HepG2 (cell line): Measurements from ENCODE around the gene SCGB1C2. TPM values are rescaled to one million over a fixed set of nuclear protein-coding genes. Genes with fewer than 3 reads are reported as not detected.

Experiments used
- DBP ChIP-seq: sonication (generic); formaldehyde crosslinking; IDR thresholded peaks from 2 replicates; pipeline ENCODE4 v1.4.0; 2020; ENCODE audit warnings: missing genetic modification reagents; ENCODE audit errors: not compliant biosample characterization
- FOSL2 ChIP-seq: sonication (generic); formaldehyde crosslinking; IDR thresholded peaks from 2 replicates; pipeline ENCODE4 v1.4.0; 2020; ENCODE audit warnings: missing genetic modification reagents
- GPN1 ChIP-seq: sonication (generic); formaldehyde crosslinking; IDR thresholded peaks from 2 replicates; pipeline ENCODE4 v1.5.1; 2020; ENCODE audit warnings: missing genetic modification reagents, borderline replicate concordance
- HNF4G ChIP-seq, 2 experiments: sonication (generic) in 1 of 2; formaldehyde crosslinking in 1 of 2; IDR thresholded peaks; 2 replicates each; pipeline versions ENCODE4 v1.4.0 to v1.6.1; 2011 to 2020; ENCODE audit warnings: borderline replicate concordance in 2 of 2, low read depth in 2 of 2, mild to moderate bottlenecking in 2 of 2, low read length in 1 of 2, missing genetic modification reagents in 1 of 2, moderate library complexity in 1 of 2
- MED8 ChIP-seq: sonication (generic); formaldehyde crosslinking; IDR thresholded peaks from 2 replicates; pipeline ENCODE4 v1.8.1; 2023; ENCODE audit warnings: mild to moderate bottlenecking, missing genetic modification reagents; ENCODE audit not compliant: insufficient replicate concordance
- NCOA2 ChIP-seq: sonication (generic); formaldehyde crosslinking; IDR thresholded peaks from 2 replicates; pipeline ENCODE4 v1.8.0; 2022; ENCODE audit warnings: inconsistent platforms
- REL ChIP-seq: sonication (generic); formaldehyde crosslinking; conservative IDR thresholded peaks from 2 replicates; pipeline ENCODE4 v1.8.0; 2022; ENCODE audit warnings: mild to moderate bottlenecking, missing genetic modification reagents, moderate library complexity
- SALL2 ChIP-seq: sonication (generic); formaldehyde crosslinking; IDR thresholded peaks from 2 replicates; pipeline ENCODE4 v1.8.1; 2023; ENCODE audit warnings: mild to moderate bottlenecking, missing genetic modification reagents, inconsistent platforms
- SOX13 ChIP-seq, 3 experiments: fragments of 450-650 bp in 1 of 3; sonication (generic) in 1 of 3; formaldehyde crosslinking in 1 of 3; IDR thresholded peaks in 2 of 3; conservative IDR thresholded peaks in 1 of 3; 2 replicates each; pipeline versions ENCODE4 v1.5.0 to v1.6.1; 2016 to 2020; ENCODE audit warnings: antibody characterized with exemption in 1 of 3, mild to moderate bottlenecking in 1 of 3, missing compliant biosample characterization in 1 of 3, missing genetic modification reagents in 1 of 3, moderate library complexity in 1 of 3
- TRIM24 ChIP-seq: sonication (generic); formaldehyde crosslinking; IDR thresholded peaks from 2 replicates; pipeline ENCODE4 v1.8.0; 2022; ENCODE audit warnings: mild to moderate bottlenecking, missing genetic modification reagents
- ZNF615 ChIP-seq: sonication (generic); formaldehyde crosslinking; IDR thresholded peaks from 2 replicates; pipeline ENCODE4 v1.5.0; 2020; ENCODE audit warnings: mild to moderate bottlenecking, missing genetic modification reagents, borderline replicate concordance
- polyA plus RNA-seq, 8 experiments: library from polyadenylated mRNA; depleted of rRNA in 3 of 8; stranded (reverse) in 7 of 8; unstranded in 1 of 8; fragments of >200 nt; fragmentation: Illumina TruSeq in 4 of 8; extraction: Trizol in 4 of 8; gene quantifications; 2 replicates each; pipeline versions ENCODE4 v1.2.1 to v1.2.3, GENCODE V29; 2011 to 2016; ENCODE audit warnings: low read depth in 4 of 8, missing spikeins in 1 of 8, mixed read lengths in 1 of 8; ENCODE audit not compliant: insufficient read depth in 1 of 8
- total RNA-seq, 5 experiments: library from RNA; depleted of rRNA; stranded (reverse); fragments of >200 nt; fragmentation: Illumina TruSeq; extraction: Trizol; gene quantifications; 2 replicates each; pipeline ENCODE4 v1.2.3, GENCODE V29; 2016; ENCODE audit warnings: low read depth in 1 of 5
- TF ChIP-seq, protein P1 (sequence below): sonication (generic); formaldehyde crosslinking; IDR thresholded peaks from 2 replicates; pipeline ENCODE4 v1.8.1; 2023; ENCODE audit warnings: mild to moderate bottlenecking, moderate library complexity, missing genetic modification reagents
- TF ChIP-seq, protein P2 (sequence below): sonication (generic); formaldehyde crosslinking; IDR thresholded peaks from 2 replicates; pipeline ENCODE4 v1.4.0; 2020; ENCODE audit warnings: missing genetic modification reagents, borderline replicate concordance
- TF ChIP-seq, protein P3 (sequence below): sonication (generic); formaldehyde crosslinking; IDR thresholded peaks from 2 replicates; pipeline ENCODE4 v1.4.0; 2020; ENCODE audit warnings: missing genetic modification reagents

SCGB1C2 gene
- total and polyA plus RNA-seq, 2 of the 13 experiments (the other 11 are each of a cell fraction or from before 2014, with no cell fraction given): not detected

DNA sequence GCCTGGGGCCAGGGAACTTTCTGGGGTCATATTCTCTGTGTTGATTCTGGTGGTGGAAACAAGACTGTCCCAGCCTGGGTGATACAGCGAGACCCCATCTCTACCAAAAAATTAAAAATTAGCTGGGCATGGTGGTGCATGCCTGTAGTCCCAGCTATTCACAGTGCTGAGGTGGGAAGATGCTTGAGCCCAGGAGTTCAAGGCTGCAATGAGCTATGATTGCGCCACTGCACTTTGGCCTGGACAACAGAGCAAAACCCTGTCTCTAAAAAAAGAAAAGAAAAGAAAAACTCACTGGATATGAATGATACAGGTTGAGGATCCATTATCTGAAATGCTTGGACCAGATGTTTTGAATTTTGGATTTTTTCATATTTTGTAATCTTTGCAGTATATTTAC lies 13.6 kb downstream of the SCGB1C2 start (continued):
- TF ChIP-seq MED8 (CRISPR knock-in tag) (no peak), FOSL2 (CRISPR knock-in tag) (no peak), ZNF615 (CRISPR knock-in tag) (no peak), DBP (CRISPR knock-in tag) (no peak), SALL2 (no peak), SOX13 (IDR thresholded peaks at IDR 0.05) (no peak), SOX13 (CRISPR knock-in tag; conservative IDR thresholded peaks at IDR 0.05 in 1 of 2, IDR thresholded peaks at IDR 0.05 in 1 of 2) (no peak; a peak in 1 of 4 replicates), TRIM24 (no peak), HNF4G (IDR thresholded peaks at IDR 0.05; ENCODE audit: borderline replicate concordance, low read depth, low read length) (peak; percentile 71), HNF4G (CRISPR knock-in tag; IDR thresholded peaks at IDR 0.05; ENCODE audit: borderline replicate concordance, low read depth) (no peak; the same call in 1 of the 2 replicates), REL (CRISPR knock-in tag) (no peak), GPN1 (CRISPR knock-in tag) (no peak), NCOA2 (peak; percentile 15; the same call in 1 of the 2 replicates)
- TF ChIP-seq, protein P1, sequence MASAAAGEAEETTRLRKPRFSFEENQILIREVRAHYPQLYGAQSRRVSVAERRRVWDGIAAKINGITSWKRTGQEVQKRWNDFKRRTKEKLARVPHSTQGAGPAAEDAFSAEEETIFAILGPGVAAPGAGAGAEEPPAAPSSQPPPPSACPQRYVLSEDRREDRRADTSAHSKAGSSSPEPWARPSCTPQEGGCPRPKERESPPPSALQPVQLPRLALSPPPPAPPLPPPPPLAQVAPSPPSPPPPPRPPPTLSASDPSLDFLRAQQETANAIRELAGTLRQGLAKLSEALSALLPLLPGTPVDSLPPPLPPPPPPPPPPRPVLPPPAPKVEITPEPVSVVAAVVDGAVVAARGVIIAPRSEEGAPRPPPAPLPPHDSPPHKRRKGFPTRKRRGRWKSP (CRISPR knock-in tag): no peak
- TF ChIP-seq, protein P2, sequence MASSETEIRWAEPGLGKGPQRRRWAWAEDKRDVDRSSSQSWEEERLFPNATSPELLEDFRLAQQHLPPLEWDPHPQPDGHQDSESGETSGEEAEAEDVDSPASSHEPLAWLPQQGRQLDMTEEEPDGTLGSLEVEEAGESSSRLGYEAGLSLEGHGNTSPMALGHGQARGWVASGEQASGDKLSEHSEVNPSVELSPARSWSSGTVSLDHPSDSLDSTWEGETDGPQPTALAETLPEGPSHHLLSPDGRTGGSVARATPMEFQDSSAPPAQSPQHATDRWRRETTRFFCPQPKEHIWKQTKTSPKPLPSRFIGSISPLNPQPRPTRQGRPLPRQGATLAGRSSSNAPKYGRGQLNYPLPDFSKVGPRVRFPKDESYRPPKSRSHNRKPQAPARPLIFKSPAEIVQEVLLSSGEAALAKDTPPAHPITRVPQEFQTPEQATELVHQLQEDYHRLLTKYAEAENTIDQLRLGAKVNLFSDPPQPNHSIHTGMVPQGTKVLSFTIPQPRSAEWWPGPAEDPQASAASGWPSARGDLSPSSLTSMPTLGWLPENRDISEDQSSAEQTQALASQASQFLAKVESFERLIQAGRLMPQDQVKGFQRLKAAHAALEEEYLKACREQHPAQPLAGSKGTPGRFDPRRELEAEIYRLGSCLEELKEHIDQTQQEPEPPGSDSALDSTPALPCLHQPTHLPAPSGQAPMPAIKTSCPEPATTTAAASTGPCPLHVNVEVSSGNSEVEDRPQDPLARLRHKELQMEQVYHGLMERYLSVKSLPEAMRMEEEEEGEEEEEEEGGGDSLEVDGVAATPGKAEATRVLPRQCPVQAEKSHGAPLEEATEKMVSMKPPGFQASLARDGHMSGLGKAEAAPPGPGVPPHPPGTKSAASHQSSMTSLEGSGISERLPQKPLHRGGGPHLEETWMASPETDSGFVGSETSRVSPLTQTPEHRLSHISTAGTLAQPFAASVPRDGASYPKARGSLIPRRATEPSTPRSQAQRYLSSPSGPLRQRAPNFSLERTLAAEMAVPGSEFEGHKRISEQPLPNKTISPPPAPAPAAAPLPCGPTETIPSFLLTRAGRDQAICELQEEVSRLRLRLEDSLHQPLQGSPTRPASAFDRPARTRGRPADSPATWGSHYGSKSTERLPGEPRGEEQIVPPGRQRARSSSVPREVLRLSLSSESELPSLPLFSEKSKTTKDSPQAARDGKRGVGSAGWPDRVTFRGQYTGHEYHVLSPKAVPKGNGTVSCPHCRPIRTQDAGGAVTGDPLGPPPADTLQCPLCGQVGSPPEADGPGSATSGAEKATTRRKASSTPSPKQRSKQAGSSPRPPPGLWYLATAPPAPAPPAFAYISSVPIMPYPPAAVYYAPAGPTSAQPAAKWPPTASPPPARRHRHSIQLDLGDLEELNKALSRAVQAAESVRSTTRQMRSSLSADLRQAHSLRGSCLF: no peak
- TF ChIP-seq, protein P3, sequence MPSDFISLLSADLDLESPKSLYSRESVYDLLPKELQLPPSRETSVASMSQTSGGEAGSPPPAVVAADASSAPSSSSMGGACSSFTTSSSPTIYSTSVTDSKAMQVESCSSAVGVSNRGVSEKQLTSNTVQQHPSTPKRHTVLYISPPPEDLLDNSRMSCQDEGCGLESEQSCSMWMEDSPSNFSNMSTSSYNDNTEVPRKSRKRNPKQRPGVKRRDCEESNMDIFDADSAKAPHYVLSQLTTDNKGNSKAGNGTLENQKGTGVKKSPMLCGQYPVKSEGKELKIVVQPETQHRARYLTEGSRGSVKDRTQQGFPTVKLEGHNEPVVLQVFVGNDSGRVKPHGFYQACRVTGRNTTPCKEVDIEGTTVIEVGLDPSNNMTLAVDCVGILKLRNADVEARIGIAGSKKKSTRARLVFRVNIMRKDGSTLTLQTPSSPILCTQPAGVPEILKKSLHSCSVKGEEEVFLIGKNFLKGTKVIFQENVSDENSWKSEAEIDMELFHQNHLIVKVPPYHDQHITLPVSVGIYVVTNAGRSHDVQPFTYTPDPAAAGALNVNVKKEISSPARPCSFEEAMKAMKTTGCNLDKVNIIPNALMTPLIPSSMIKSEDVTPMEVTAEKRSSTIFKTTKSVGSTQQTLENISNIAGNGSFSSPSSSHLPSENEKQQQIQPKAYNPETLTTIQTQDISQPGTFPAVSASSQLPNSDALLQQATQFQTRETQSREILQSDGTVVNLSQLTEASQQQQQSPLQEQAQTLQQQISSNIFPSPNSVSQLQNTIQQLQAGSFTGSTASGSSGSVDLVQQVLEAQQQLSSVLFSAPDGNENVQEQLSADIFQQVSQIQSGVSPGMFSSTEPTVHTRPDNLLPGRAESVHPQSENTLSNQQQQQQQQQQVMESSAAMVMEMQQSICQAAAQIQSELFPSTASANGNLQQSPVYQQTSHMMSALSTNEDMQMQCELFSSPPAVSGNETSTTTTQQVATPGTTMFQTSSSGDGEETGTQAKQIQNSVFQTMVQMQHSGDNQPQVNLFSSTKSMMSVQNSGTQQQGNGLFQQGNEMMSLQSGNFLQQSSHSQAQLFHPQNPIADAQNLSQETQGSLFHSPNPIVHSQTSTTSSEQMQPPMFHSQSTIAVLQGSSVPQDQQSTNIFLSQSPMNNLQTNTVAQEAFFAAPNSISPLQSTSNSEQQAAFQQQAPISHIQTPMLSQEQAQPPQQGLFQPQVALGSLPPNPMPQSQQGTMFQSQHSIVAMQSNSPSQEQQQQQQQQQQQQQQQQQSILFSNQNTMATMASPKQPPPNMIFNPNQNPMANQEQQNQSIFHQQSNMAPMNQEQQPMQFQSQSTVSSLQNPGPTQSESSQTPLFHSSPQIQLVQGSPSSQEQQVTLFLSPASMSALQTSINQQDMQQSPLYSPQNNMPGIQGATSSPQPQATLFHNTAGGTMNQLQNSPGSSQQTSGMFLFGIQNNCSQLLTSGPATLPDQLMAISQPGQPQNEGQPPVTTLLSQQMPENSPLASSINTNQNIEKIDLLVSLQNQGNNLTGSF (CRISPR knock-in tag): no peak
